ENCODE measurements around the gene AMBRA1.

Gene AMBRA1

GRCh38 chr11:46414466-46414796 is 179.4 kb downstream of the AMBRA1 start:
- no peaks in the 10 kb centered on the region for H3K79me2 ChIP-seq (ENCODE audit: control insufficient read depth, insufficient read depth, low read length)
- no peak overlapping the region for H4K8ac ChIP-seq (ENCODE audit: low read depth, low read length)
- no peak for DNase-seq
- WGBS (ENCODE audit: extremely low coverage, insufficient coverage, low lambda C conversion rate): no CpG with 5 or more reads among the region's 5 CpGs
- H3K79me1 ChIP-seq (ENCODE audit: low read length): no peaks in the 10 kb centered on the region
- H3K23ac ChIP-seq (ENCODE audit: low read length): no peak overlapping the region
- H2AK5ac ChIP-seq (ENCODE audit: low read length): no peak overlapping the region
- no peak overlapping the region for H3K4me2 ChIP-seq (ENCODE audit: low read length)
- H3K9ac ChIP-seq (ENCODE audit: low read length): no peak overlapping the region
- no peaks in the 10 kb centered on the region for H3K27me3 ChIP-seq (ENCODE audit: insufficient read depth, low read length, poor library complexity)
- H2BK5ac ChIP-seq (ENCODE audit: low read length): no peak overlapping the region
- no peak overlapping the region for H3K56ac ChIP-seq (ENCODE audit: low read length)
- no peaks in the 10 kb centered on the region for H3K36me3 ChIP-seq (ENCODE audit: control insufficient read depth, insufficient read depth, low read length)
- H2BK15ac ChIP-seq (replicated peaks; ENCODE audit: low read depth): no peak overlapping the region
- H3K4me1 ChIP-seq (ENCODE audit: control insufficient read depth, low read depth, low read length): no peaks in the 10 kb centered on the region
- H4K5ac ChIP-seq (ENCODE audit: low read length): no peak overlapping the region
- H2BK120ac ChIP-seq (ENCODE audit: low read depth, low read length): no peak overlapping the region
- no peak overlapping the region for H3K18ac ChIP-seq (ENCODE audit: low read length)
- H3K27ac ChIP-seq (ENCODE audit: low read depth, low read length): no peak overlapping the region
- H3K4me3 ChIP-seq (ENCODE audit: low read length): no peak overlapping the region
- no peak overlapping the region for H3K4ac ChIP-seq (ENCODE audit: low read depth, low read length)

GRCh38 chr11:46413760-46414465 is 179.9 kb downstream of the AMBRA1 start:
- no peak overlapping the region for H3K18ac ChIP-seq (ENCODE audit: low read length)
- H3K56ac ChIP-seq (ENCODE audit: low read length): no peak overlapping the region
- H3K27me3 ChIP-seq (ENCODE audit: insufficient read depth, low read length, poor library complexity): no peaks in the 10 kb centered on the region
- no peaks in the 10 kb centered on the region for H3K4me1 ChIP-seq (ENCODE audit: control insufficient read depth, low read depth, low read length)
- no peak overlapping the region for H2BK120ac ChIP-seq (ENCODE audit: low read depth, low read length)
- no peak overlapping the region for H3K9ac ChIP-seq (ENCODE audit: low read length)
- H3K79me2 ChIP-seq (ENCODE audit: control insufficient read depth, insufficient read depth, low read length): no peaks in the 10 kb centered on the region
- H3K79me1 ChIP-seq (ENCODE audit: low read length): no peaks in the 10 kb centered on the region
- no peak overlapping the region for H3K4me2 ChIP-seq (ENCODE audit: low read length)
- H3K4ac ChIP-seq (ENCODE audit: low read depth, low read length): no peak overlapping the region
- DNase-seq: no peak
- H4K5ac ChIP-seq (ENCODE audit: low read length): no peak overlapping the region
- H4K8ac ChIP-seq (ENCODE audit: low read depth, low read length): no peak overlapping the region
- no peak overlapping the region for H3K4me3 ChIP-seq (ENCODE audit: low read length)
- no peak overlapping the region for H2BK15ac ChIP-seq (replicated peaks; ENCODE audit: low read depth)
- no peak overlapping the region for H2AK5ac ChIP-seq (ENCODE audit: low read length)
- no peak overlapping the region for H3K27ac ChIP-seq (ENCODE audit: low read depth, low read length)
- H3K23ac ChIP-seq (ENCODE audit: low read length): no peak overlapping the region
- H3K36me3 ChIP-seq (ENCODE audit: control insufficient read depth, insufficient read depth, low read length): no peaks in the 10 kb centered on the region
- H2BK5ac ChIP-seq (ENCODE audit: low read length): no peak overlapping the region
- WGBS (ENCODE audit: extremely low coverage, insufficient coverage, low lambda C conversion rate): no CpG with 5 or more reads among the region's 9 CpGs

- no CpG with 5 or more reads among the region's 5 CpGs for WGBS (ENCODE audit: extremely low coverage, insufficient coverage, low lambda C conversion rate)
These were observed 183.8 kb downstream of the AMBRA1 start for GRCh38 chr11:46410021-46410420.

GRCh38 chr11:46408407-46408986 is 185.3 kb downstream of the AMBRA1 start:
- Histone ChIP-seq H3K9ac (ENCODE audit: low read length) (no peak overlapping the region), H2BK120ac (ENCODE audit: low read depth, low read length) (no peak overlapping the region), H3K4me3 (ENCODE audit: low read length) (no peak overlapping the region), H3K4me2 (ENCODE audit: low read length) (no peak overlapping the region), H3K27ac (ENCODE audit: low read depth, low read length) (no peak overlapping the region), H3K56ac (ENCODE audit: low read length) (no peak overlapping the region), H4K5ac (ENCODE audit: low read length) (no peak overlapping the region), H2BK5ac (ENCODE audit: low read length) (no peak overlapping the region), H3K79me1 (ENCODE audit: low read length) (no peaks in the 10 kb centered on the region), H3K79me2 (ENCODE audit: control insufficient read depth, insufficient read depth, low read length) (no peaks in the 10 kb centered on the region), H3K27me3 (ENCODE audit: insufficient read depth, low read length, poor library complexity) (no peaks in the 10 kb centered on the region), H2BK15ac (replicated peaks; ENCODE audit: low read depth) (no peak overlapping the region), H3K4ac (ENCODE audit: low read depth, low read length) (no peak overlapping the region), H2AK5ac (ENCODE audit: low read length) (no peak overlapping the region), H3K18ac (ENCODE audit: low read length) (no peak overlapping the region), H3K23ac (ENCODE audit: low read length) (no peak overlapping the region), H3K4me1 (ENCODE audit: control insufficient read depth, low read depth, low read length) (no peaks in the 10 kb centered on the region), H4K8ac (ENCODE audit: low read depth, low read length) (no peak overlapping the region), H3K36me3 (ENCODE audit: control insufficient read depth, insufficient read depth, low read length) (no peaks in the 10 kb centered on the region)
- no CpG with 5 or more reads among the region's 6 CpGs for WGBS (ENCODE audit: extremely low coverage, insufficient coverage, low lambda C conversion rate)
- no peak for DNase-seq

More at GRCh38 chr11:46410021-46410420, 183.8 kb downstream of the AMBRA1 start:
- Histone ChIP-seq H3K4me1 (ENCODE audit: control insufficient read depth, low read depth, low read length) (no peaks in the 10 kb centered on the region), H4K8ac (ENCODE audit: low read depth, low read length) (no peak overlapping the region), H3K4ac (ENCODE audit: low read depth, low read length) (no peak overlapping the region), H3K27ac (ENCODE audit: low read depth, low read length) (no peak overlapping the region), H3K36me3 (ENCODE audit: control insufficient read depth, insufficient read depth, low read length) (no peaks in the 10 kb centered on the region), H3K18ac (ENCODE audit: low read length) (no peak overlapping the region), H3K79me1 (ENCODE audit: low read length) (no peaks in the 10 kb centered on the region), H4K5ac (ENCODE audit: low read length) (no peak overlapping the region), H3K27me3 (ENCODE audit: insufficient read depth, low read length, poor library complexity) (no peaks in the 10 kb centered on the region), H2BK5ac (ENCODE audit: low read length) (no peak overlapping the region), H2AK5ac (ENCODE audit: low read length) (no peak overlapping the region), H3K4me2 (ENCODE audit: low read length) (no peak overlapping the region), H3K23ac (ENCODE audit: low read length) (no peak overlapping the region), H3K56ac (ENCODE audit: low read length) (no peak overlapping the region), H3K9ac (ENCODE audit: low read length) (no peak overlapping the region), H3K79me2 (ENCODE audit: control insufficient read depth, insufficient read depth, low read length) (no peaks in the 10 kb centered on the region), H3K4me3 (ENCODE audit: low read length) (no peak overlapping the region), H2BK120ac (ENCODE audit: low read depth, low read length) (no peak overlapping the region), H2BK15ac (replicated peaks; ENCODE audit: low read depth) (no peak overlapping the region)
- peak; percentile 72 for DNase-seq

DNA sequence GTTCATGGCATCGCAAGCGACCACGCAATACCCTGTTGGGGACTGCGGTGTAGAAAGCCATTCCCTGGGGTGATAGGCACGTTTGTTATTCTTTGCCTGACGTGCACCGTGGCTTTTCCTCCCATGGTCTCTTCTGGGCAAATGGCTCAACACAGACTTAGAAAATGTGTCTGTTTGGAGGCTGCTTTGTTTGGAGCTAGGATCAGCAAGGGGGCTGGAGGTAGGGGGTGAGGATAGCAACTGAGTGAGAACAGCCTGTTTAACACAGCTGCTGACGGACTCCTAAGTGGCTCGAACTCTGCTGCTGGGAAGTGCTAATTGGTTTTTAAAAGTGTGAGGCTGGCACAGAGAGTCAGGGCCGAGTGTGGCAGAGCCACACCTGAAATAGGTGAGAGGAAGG is 186.2 kb downstream of the AMBRA1 start:
- WGBS (ENCODE audit: extremely low coverage, insufficient coverage, low lambda C conversion rate): no CpG with 5 or more reads among the region's 10 CpGs
- Histone ChIP-seq H3K18ac (ENCODE audit: low read length) (peak overlapping the region; percentile 25), H3K9ac (ENCODE audit: low read length) (no peak overlapping the region), H2BK15ac (replicated peaks; ENCODE audit: low read depth) (no peak overlapping the region), H3K36me3 (ENCODE audit: control insufficient read depth, insufficient read depth, low read length) (no peaks in the 10 kb centered on the region), H3K23ac (ENCODE audit: low read length) (no peak overlapping the region), H3K56ac (ENCODE audit: low read length) (no peak overlapping the region), H4K8ac (ENCODE audit: low read depth, low read length) (no peak overlapping the region), H3K4me3 (ENCODE audit: low read length) (no peak overlapping the region), H2AK5ac (ENCODE audit: low read length) (no peak overlapping the region), H4K5ac (ENCODE audit: low read length) (no peak overlapping the region), H3K27ac (ENCODE audit: low read depth, low read length) (peak overlapping the region; percentile 6), H3K27me3 (ENCODE audit: insufficient read depth, low read length, poor library complexity) (no peaks in the 10 kb centered on the region), H2BK120ac (ENCODE audit: low read depth, low read length) (no peak overlapping the region), H3K4ac (ENCODE audit: low read depth, low read length) (no peak overlapping the region), H3K4me1 (ENCODE audit: control insufficient read depth, low read depth, low read length) (no peaks in the 10 kb centered on the region), H3K79me1 (ENCODE audit: low read length) (no peaks in the 10 kb centered on the region), H3K79me2 (ENCODE audit: control insufficient read depth, insufficient read depth, low read length) (no peaks in the 10 kb centered on the region), H3K4me2 (ENCODE audit: low read length) (no peak overlapping the region), H2BK5ac (ENCODE audit: low read length) (no peak overlapping the region)
- DNase-seq: peak; percentile 77
